Mesodermal cell (in vitro differentiated cells): Measurements from ENCODE around the gene WNK2.

Experiments used
- H3K27ac ChIP-seq: 2 replicates; pipeline ENCODE4 v1.7.0; 2013; ENCODE audit warnings: mild to moderate bottlenecking, low read depth, low read length, moderate library complexity; ENCODE audit not compliant: severe bottlenecking
- H3K36me3 ChIP-seq: 2 replicates; pipeline ENCODE4 v1.7.1; 2013; ENCODE audit warnings: mild to moderate bottlenecking, low read length, moderate library complexity; ENCODE audit not compliant: control insufficient read depth, insufficient read depth
- H3K4me1 ChIP-seq: one replicate; pipeline ENCODE4 v1.7.1; 2013; ENCODE audit warnings: mild to moderate bottlenecking, low read length; ENCODE audit not compliant: insufficient read depth, control insufficient read depth, poor library complexity, severe bottlenecking
- H3K4me3 ChIP-seq: 2 replicates; pipeline ENCODE4 v1.7.0; 2013; ENCODE audit warnings: low read length, control low read depth, mild to moderate bottlenecking; ENCODE audit not compliant: insufficient read depth, poor library complexity, severe bottlenecking; ENCODE audit errors: extremely low read depth
- H3K9me3 ChIP-seq: 2 replicates; pipeline ENCODE4 v1.7.1; 2013; ENCODE audit warnings: mild to moderate bottlenecking, low read length, moderate library complexity; ENCODE audit not compliant: control insufficient read depth
- WGBS, 2 experiments: methylation state at CpG; one replicate each; pipeline ENCODE4 v1.1.5; 2013; ENCODE audit warnings: missing lambda C conversion rate in 2 of 2; ENCODE audit not compliant: insufficient coverage in 2 of 2; 5-methylcytosine and 5-hydroxymethylcytosine counted together

The WNK2 gene

DNA sequence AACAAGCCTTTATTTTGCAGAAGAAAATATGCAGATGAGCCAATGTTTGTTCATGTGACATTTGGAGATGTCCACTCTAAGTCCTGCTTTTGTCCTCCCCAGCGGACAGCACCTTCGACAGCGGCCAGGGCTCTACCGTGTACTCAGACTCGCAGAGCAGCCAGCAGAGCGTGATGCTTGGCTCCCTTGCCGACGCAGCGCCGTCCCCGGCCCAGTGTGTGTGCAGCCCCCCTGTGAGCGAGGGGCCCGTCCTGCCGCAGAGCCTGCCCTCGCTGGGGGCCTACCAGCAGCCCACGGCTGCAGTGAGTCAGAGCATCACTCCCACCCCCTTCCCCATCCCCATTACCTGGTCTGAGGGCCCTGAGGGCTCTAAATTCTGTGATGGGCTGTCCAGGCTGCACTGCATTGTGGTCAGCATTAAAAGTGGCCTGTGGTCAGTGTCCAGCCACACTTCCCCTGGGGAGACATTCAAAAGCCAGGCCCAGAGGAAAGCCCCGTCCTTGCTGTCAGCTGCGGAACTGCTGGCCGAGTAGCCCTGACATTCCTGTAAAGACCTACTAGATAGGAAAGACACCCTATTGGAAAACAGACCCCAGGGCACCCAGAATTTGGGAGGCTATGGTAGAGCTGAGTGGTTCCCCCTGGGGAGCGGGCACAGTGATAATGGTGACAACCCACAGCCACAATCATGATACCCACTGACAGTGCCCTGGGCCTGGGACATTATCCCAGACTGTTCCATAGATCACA is 69.0 kb downstream of the WNK2 start:
- no peak overlapping the region for H3K27ac ChIP-seq
- 93 to 95% methylated on average over 6 to 20 of the region's 20 CpGs for WGBS, 2 experiments
- H3K9me3 ChIP-seq = no peaks in the 10 kb centered on the region

DNA sequence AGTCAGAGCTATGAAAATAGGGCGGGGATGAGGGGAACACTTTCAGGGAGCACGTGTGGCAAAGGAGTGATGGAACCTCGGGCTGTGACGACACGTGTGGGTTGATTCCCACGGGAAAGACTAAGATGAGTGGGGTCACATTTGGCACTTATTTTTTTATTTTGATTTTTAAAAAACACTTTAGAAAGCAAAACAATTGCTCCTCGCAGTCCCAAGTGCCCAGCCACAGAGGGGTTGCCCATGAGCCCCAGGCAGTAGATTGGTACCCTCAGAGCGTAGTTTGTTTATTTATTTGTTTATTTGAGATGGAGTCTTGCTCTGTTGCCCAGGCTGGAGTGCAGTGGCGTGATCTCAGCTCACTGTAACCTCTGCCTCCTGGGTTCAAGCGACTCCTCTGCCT is 69.7 kb downstream of the WNK2 start:
- WGBS, 2 experiments = 94 to 99% methylated on average over 6 to 8 of the region's 10 CpGs
- Histone ChIP-seq H3K36me3 (no peaks in the 10 kb centered on the region), H3K27ac (no peak overlapping the region), H3K4me1 (peaks cover 3% of the 10 kb centered on the region), H3K9me3 (no peaks in the 10 kb centered on the region), H3K4me3 (no peak overlapping the region)

More for the DNA sequence above, 69.0 kb downstream of the WNK2 start:
- peaks cover 3% of the 10 kb centered on the region for H3K4me1 ChIP-seq
- no peaks in the 10 kb centered on the region for H3K36me3 ChIP-seq
- H3K4me3 ChIP-seq = no peak overlapping the region

DNA sequence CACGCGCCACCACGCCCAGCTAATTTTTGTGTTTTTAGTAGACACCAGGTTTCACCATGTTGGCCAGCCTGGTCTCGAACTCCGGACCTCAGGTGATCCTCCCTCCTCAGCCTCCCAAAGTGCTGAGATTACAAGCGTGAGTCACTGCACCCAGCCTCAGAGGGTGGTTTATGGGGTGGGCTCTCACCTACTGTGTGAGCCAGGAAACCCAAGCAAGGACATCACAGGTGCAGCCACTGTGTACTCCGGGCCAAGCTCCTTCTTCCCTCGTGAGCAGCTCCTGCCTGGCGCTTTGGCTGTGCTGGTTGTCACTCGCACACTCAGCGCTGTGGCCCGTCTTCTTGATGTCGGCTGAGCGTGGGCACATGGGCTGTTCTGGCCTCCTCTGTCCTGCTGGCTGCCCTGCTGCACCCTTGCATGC is 70.1 kb downstream of the WNK2 start:
- no peak overlapping the region for H3K4me3 ChIP-seq
- H3K27ac ChIP-seq = no peak overlapping the region
- peaks cover 3% of the 10 kb centered on the region for H3K4me1 ChIP-seq
- 94 to 95% methylated on average over 12 to 14 of the region's 14 CpGs for WGBS, 2 experiments
- H3K36me3 ChIP-seq = no peaks in the 10 kb centered on the region
- no peaks in the 10 kb centered on the region for H3K9me3 ChIP-seq

DNA sequence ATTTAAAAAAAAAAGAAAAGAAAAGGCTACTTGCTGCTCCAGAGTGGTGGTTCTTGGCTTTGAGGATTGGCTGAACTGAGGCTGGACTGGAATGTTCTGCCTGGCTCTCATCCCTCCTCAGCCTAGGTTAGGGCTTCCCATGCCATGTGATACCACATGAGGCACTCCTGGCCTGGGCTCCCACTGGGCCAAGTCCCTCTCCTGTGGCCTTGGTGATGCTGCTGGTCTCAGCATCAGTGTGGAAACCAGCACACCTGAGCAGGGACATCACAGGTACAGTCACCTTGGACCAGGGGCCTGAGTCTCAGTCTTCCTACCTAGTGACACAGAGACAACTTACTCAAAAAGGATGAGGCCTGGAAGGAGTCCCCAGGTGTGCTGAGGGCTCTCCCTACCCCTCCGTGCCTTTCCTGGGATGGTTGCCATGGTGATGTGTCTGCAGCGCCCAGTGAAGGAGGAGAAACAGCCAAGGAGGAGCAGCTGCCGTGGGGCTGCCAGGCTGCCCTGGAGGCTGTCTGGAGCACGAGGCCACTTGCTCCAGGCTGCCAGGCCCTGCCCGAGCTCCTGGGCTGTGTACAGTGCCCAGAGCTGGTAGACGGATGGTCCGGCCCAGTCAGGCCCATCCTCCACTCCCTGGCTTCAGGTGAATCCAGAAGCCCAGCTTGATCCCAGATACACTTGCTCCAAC is 71.0 kb downstream of the WNK2 start:
- Histone ChIP-seq H3K27ac (no peak overlapping the region), H3K36me3 (no peaks in the 10 kb centered on the region), H3K4me3 (no peak overlapping the region), H3K9me3 (no peaks in the 10 kb centered on the region), H3K4me1 (peaks cover 3% of the 10 kb centered on the region)
- WGBS, 2 experiments = 90 to 92% methylated on average over 4 to 7 of the region's 7 CpGs

DNA sequence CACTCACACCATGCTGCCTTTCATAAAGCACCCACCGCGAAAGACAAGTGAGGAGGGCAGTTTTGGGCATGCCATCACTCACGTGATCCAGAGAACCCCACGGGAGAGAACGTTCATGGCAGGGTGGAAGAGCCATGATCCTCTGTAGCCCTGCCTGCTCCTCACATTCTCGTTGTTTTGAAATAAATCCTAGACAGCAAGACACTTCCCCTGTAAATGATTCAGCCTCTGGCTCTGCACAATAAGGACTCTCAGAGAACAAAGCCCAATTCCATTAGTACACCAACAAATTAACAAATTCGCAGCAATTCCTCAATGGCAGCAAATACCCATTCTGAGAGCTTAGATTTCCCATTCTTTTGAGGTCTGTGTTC is 71.5 kb downstream of the WNK2 start:
- Histone ChIP-seq H3K36me3 (no peaks in the 10 kb centered on the region), H3K27ac (no peak overlapping the region), H3K4me3 (no peak overlapping the region), H3K9me3 (no peaks in the 10 kb centered on the region), H3K4me1 (peaks cover 3% of the 10 kb centered on the region)
- WGBS, 2 experiments = 90 to 93% methylated on average over 5 to 7 of the region's 7 CpGs

DNA sequence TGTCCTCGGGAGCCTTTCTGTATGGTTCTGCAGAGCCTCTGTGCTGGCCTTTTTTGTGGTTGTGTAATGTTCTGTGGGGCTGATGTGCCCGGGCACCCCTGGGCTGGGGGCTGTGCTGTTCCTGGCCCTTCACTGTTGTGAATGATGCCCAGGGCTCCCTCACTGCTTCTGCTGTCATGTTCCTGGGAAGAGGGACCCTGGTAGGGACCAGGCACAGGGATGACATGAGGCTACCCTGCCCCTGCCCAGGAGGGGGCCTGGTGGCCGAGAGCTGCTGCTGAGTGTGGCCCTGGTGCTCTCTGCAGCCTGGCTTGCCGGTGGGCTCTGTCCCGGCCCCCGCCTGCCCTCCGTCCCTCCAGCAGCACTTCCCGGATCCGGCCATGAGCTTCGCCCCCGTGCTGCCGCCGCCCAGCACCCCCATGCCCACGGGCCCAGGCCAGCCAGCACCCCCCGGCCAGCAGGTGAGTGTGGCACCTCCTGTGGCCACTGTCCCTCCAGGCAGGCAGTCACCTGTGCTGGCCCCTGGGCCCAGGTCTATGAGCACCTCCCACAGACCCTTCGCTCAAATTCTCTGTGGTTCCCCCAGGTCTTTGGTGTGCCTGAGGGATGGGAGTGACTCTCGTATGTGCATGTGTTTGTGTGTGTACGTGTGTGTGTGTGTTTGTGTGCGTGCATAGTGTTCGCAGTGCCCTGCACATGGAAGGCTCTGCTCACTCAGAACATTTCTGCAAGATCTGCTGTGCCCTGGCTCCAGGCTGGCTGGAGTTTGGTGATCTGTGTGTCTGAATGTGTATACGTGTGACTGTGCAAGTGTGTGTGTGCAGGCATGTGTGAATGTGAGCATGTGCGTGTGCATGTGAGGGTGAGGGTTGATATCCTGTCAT is 72.3 kb downstream of the WNK2 start:
- Histone ChIP-seq H3K9me3 (no peaks in the 10 kb centered on the region), H3K36me3 (no peaks in the 10 kb centered on the region), H3K27ac (no peak overlapping the region), H3K4me1 (peaks cover 3% of the 10 kb centered on the region), H3K4me3 (no peak overlapping the region)
- WGBS, 2 experiments = 92 to 95% methylated on average over 9 to 18 of the region's 22 CpGs

DNA sequence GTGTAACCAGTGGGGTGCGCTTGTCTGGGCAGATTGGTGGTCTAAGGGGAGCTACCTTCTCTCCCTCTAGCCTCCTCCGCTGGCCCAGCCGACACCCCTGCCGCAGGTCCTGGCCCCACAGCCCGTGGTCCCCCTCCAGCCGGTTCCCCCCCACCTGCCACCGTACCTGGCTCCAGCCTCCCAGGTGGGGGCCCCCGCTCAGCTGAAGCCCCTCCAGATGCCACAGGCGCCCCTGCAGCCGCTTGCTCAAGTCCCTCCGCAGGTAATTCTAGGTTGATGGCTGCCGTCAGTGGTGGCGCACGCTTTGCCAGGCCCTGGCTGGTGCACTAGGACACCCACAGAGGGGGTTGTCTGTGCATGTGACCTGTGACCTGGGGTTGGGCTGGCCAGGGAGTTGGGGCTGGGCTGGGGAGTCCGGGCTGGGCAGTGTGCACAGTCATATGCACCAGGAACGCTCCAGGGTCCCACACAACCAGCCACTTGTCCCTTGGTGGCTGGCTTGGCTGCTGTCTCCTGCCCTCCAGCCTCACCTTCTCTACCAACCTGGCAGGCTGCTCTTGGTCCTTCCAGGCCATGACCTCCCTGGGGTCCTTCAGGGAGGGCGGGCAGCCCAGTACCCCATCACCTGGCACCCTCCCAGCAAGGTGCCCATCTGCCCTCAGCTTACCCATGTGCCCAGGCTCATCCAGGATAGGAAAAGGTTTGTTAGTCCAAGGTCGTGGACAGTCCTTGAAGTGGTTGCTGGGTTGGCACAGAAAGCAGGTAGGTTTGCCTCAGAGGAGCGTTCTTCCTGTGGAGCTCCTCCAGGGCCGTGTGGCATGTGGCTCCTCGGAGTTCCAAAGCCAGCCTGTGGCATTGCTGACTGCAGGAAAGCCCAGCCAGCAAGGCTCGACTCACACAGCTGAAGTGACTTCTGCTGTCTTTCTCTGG is 73.2 kb downstream of the WNK2 start:
- no peak overlapping the region for H3K4me3 ChIP-seq
- no peaks in the 10 kb centered on the region for H3K36me3 ChIP-seq
- H3K4me1 ChIP-seq = peaks cover 3% of the 10 kb centered on the region
- H3K27ac ChIP-seq = no peak overlapping the region
- no peaks in the 10 kb centered on the region for H3K9me3 ChIP-seq
- WGBS, 2 experiments = 90 to 91% methylated on average over 10 to 15 of the region's 22 CpGs

DNA sequence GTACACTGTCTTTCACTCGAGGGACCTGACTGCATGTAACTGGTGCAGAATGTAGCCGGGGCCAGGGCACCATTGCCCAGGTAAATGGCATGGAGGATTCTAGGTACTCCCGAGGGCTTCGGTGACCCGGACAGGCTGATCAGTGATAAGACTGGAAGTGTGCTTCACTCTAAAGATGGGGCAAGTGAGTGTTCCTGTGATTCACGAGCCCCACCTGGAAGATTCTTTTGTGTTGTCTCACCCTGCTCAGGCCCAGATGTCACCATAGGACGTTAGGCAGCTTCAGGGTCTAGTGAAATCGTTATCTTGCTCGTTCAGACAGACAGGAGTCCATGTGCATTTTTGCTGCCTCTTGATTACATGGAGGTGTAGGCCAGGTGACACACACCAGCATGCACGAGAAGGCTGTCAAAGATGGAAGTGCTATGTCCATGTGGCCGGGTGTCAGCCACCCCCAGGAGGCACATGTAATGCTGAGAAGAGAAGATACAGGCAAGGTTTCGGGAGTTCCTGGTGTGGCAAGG is 73.9 kb downstream of the WNK2 start:
- WGBS, 2 experiments = 89 to 91% methylated on average over 12 of the region's 12 CpGs
- peaks cover 1% of the 10 kb centered on the region for H3K4me1 ChIP-seq
- H3K27ac ChIP-seq = no peak overlapping the region
- H3K4me3 ChIP-seq = no peak overlapping the region
- no peaks in the 10 kb centered on the region for H3K36me3 ChIP-seq
- H3K9me3 ChIP-seq = no peaks in the 10 kb centered on the region

DNA sequence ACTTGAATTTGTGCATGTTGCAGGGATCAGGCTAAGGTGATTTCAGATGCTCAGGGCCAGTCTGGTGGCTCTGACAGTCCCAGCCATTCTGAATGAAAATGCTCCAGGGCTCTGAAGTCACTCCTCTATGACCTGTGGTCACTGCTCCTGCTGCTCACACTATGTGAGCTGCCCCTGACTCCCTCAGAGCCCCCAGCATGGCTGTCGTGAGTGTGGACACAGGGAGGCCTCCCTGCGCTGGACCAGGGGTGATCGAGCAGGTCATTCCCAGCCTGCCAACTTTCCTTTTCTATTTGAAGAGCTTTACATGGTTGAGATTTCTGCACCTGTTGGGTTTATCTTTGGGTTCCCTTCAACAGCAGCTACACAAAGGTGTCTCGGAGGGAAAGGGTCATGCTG is 74.5 kb downstream of the WNK2 start:
- no peak overlapping the region for H3K4me3 ChIP-seq
- no peak overlapping the region for H3K27ac ChIP-seq
- WGBS, 2 experiments = 69 to 92% methylated on average over 1 to 2 of the region's 4 CpGs
- no peaks in the 10 kb centered on the region for H3K4me1 ChIP-seq
- H3K36me3 ChIP-seq = no peaks in the 10 kb centered on the region
- no peaks in the 10 kb centered on the region for H3K9me3 ChIP-seq
